Sciatic nerve (tissue), 2 donors: Measurements from ENCODE around the gene ZNF585A. TPM values are rescaled to one million over a fixed set of nuclear protein-coding genes. Genes with fewer than 3 reads are reported as not detected.
A peak's percentile ranks its signal among the peaks of the same experiment; 100 is the strongest.
"Not testable (repeated sequence)": the region's sequence is repeated elsewhere in the genome, so short reads cannot be mapped to it uniquely, and the experiment has no call there.

Experiments used
- ATAC-seq: fragments of 200-7000 bp; cut with Tn5 transposase; one replicate; pipeline ENCODE4 v1.9.1; 2020; ENCODE audit warnings: mild to moderate bottlenecking, moderate library complexity
- DNase-seq: peaks from one replicate; pipeline ENCODE4 v3.0.0-alpha.2; 2020; ENCODE audit warnings: low spot score
- intact Hi-C: fragments of 100-400 bp; cut with DNase I; formaldehyde crosslinking; loops from one replicate; pipeline ENCODE4 v1.14.2; 2022
- total RNA-seq: library from RNA; stranded (reverse); fragmentation: NEBNext Ultra II Directional; extraction: Animal tissue kit (Norgen Biotek cat#: 25700); gene quantifications from one replicate; pipeline ENCODE4 v1.2.1, GENCODE V29; 2021
- donor health status: DM: no; HTN: no; CAD: no.
- donor health status: DM: no; HTN: no; CAD: no.

The ZNF585A gene
- total RNA-seq, result 16.2 TPM

GRCh38 chr19:37172368-37173366 lies at the start of gene ZNF585A:
Gene ZNF585A (minus strand): TSS chr19:37172695. CDS start chr19:37169910, 2,785 bp downstream.
- ATAC-seq, result peak; percentile 100

DNA sequence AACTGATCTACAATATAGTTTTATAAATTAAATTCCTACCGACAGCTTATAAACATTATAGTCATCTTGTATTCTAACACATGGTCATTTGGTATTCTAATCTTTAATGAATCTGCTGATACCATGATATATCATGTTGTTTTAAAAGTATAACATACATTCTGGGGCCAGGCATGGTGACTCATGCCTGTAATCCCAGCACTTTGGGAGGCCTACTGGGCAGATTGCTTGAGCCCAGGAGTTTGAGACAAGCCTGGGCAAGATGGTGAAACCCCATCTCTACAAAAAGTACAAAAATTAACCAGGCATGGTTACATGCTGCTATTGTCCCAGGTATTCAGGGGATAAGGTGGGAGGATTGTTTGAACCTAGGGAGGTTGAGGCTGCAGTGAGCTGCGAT lies 48.6 kb upstream of the ZNF585A start:
- intact Hi-C loops, result no loop called here
- ATAC-seq (no peak), DNase-seq (no peak)

More at GRCh38 chr19:37172368-37173366, at the start of gene ZNF585A:
- intact Hi-C loops, result no loop called here
- peak; percentile 91 for DNase-seq

DNA sequence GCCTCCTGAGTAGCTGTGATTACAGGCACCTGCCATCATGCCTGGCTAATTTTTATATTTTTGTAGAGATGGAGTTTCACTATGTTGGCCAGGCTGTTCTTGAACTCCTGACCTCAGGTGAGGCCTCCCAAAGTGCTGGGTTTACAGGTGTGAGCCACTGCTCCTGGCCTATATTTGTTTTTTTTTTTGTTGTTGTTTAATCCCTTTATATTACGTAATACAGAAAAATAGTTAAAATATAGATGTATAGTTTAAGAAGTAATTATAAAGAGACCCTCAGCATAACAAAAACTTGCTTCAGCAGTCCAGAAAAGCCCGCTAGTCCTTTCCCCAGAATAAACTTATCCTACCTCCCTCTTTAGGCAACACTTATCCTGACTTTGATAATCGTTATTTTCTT lies 47.9 kb upstream of the ZNF585A start:
- DNase-seq, result no peak
- intact Hi-C loops, result no loop called here
- no peak for ATAC-seq

DNA sequence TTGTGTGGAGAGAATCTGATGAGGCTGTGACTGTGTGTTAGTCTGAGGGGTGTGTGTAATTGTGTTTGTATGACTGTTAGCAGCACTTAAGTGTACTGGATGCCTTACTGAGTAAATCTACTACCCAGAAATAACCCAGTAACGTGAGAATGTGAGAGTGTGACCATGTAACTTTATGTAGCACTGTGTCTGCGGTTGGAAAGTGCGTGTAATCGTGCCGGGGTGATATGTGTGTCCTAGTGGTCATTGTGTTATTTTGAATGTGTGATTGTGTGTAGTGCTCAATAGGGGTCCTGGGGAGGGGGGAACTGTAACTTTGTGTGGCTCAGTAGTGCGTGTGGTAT lies 46.1 kb upstream of the ZNF585A start:
- DNase-seq, result no peak
- intact Hi-C loops, result no loop called here
- peak; percentile 4 for ATAC-seq

DNA sequence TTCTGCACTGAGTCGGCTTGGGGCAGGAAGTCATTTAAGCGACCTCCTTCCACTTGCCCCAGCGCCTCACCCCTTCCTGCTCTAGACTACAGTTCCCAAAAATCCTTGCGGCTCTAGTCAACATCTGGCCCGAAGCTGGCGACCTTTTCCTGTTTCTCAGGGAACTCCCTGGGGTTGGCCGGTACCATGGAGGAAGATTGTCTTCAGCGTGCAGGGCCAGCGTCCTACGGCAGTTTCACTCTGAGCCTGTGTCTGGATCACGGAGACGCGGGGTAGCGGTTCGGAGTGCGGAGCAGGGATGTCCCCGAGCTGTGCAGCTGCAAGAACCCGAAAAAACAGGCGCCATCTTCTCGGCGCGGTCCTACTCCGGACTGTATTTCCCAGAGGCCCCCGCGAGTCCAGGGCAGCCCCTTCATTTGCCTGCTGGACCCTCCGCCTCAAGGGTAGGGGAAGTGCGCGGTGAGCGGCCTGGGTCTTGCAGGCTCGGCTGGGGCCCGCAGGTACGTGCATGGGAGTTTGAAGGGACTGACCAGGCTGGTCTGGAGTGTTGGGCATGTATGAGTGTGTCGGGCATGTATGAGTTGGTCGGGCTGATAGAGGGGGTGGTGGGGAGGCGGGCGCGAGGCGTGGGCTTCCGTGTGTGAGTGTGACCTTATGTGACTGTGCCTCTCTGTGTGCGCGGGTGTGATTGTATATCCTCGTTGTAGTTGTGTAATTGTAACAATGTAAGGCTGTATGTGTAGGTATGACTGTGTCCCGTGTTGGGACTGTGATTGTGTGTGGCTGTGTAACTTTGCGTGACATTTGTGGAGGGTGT lies 45.5 kb upstream of the ZNF585A start, which contains the start of gene ZNF383:
Gene ZNF383, plus strand, starts transcription at position 440 of the 817 bp plus-strand sequence. CDS start 12,240 bp downstream, outside the sequence.
- intact Hi-C loops, result no loop called here

GRCh38 chr19:37217480-37217774 lies 44.9 kb upstream of the ZNF585A start:
- intact Hi-C loops, result no loop called here
- no peak for ATAC-seq
- DNase-seq, result no peak

More for the DNA sequence above, 45.5 kb upstream of the ZNF585A start, which contains the start of gene ZNF383:
- DNase-seq (peak; percentile 88), ATAC-seq (peak; percentile 98)

DNA sequence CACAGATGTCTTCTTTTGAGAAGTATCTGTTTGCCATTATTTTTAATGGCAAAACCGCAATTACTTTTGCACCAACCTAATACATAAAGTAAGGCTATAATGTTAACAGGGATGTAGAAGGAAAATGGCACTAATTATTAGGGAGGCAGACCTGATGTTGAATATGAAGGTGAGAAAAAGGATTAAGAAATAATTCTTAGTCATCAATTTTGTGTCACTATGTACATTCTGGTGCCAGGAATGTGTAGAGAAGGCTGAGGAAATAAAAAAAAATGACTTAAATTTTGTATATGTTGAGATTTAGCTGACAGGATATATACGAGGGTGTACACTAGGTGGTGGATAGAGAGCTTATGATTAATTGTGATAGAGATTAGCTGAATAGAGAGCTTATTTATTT lies 25.3 kb upstream of the ZNF585A start:
- DNase-seq (no peak), ATAC-seq (no peak)
- intact Hi-C loops, result no loop called here

DNA sequence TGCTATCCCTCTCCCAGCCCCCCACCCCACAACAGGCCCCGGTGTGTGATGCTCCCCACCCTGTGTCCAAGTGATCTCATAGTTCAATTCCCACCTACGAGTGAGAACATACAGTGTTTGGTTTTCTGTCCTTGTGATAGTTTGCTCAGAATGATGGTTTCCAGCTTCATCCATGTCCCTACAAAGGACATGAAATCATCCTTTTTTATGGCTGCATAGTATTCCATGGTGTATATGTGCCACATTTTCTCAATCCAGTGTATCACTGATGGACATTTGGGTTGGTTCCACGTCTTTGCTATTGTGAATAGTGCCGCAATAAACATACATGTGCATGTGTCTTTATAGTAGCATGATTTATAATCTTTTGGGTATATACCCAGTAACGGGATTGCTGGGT lies 24.6 kb upstream of the ZNF585A start:
- ATAC-seq, intact Hi-C loops, DNase-seq: not testable (repeated sequence)

DNA sequence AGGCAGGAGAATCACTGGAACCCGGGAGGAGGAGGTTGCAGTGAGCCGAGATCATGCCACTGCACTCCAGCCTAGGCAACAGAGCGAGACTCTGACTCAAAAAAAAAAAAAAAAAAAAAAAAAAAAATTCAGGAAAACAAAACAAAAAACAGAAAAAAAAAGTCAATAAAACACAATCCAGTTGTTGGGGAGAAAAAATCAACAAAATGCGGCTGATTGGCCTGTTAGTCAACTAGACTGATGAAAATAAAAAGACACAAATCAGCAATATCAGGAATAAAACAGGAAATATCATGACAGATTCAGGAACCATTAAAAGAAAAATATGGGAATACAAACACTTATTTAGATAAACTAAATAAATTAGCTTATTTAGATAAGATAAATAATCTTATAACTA lies 22.8 kb upstream of the ZNF585A start:
- intact Hi-C loops, ATAC-seq, DNase-seq: not testable (repeated sequence)

DNA sequence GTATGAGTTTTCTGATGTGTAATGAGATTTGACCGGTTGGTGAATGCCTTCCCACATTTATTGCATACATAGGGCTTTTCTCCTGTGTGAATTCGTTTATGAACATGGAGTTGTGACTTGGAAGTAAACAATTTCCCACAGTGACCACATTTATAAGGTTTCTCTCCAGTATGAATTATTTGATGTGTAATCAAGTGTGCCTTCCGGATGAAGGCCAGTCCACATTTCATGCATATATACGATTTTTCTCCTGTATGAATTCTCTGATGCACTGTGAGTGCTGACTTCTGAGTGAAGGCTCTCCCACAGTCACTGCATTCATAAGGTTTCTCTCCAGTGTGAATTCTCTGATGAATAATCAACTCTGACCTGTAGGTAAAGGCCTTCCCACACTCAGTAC lies 13.6 kb upstream of the ZNF585A start:
- intact Hi-C loops, ATAC-seq, DNase-seq: not testable (repeated sequence)

GRCh38 chr19:37165635-37166034 lies 6.9 kb downstream of the ZNF585A start:
- intact Hi-C loops, result no loop called here
- DNase-seq, result no peak
- ATAC-seq, result no peak

GRCh38 chr19:37160153-37160552 lies 12.3 kb downstream of the ZNF585A start:
- DNase-seq (no peak), ATAC-seq (no peak)
- intact Hi-C loops, result no loop called here

- ATAC-seq, result no peak
- no peak for DNase-seq
- intact Hi-C loops, result no loop called here
Observed at GRCh38 chr19:37148214-37148613, 24.3 kb downstream of the ZNF585A start.

- intact Hi-C loops, result no loop called here
- ATAC-seq (no peak), DNase-seq (no peak)
Observed at GRCh38 chr19:37136111-37136510, 36.4 kb downstream of the ZNF585A start.

DNA sequence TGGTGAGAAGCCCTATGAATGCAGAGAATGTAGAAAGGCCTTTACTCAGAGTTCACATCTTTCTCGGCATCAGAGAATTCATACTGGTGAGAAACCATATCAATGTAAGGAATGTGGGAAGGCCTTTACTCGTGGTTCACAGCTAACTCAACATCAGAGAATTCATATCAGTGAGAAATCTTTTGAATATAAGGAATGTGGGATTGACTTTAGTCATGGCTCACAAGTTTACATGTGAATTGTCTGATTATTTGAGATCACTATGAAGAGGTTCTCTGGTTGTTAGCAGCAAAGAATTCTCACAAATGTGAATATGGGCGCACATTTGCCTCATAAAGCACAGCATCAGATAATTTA lies 43.7 kb downstream of the ZNF585A start:
- intact Hi-C loops, result no loop called here
- ATAC-seq (no peak), DNase-seq (no peak)

GRCh38 chr19:37127999-37128820 lies 44.3 kb downstream of the ZNF585A start:
- intact Hi-C loops, result no loop called here
- ATAC-seq, result no peak
- DNase-seq, result no peak

GRCh38 chr19:37122093-37122492 lies 50.4 kb downstream of the ZNF585A start:
- ATAC-seq, DNase-seq, intact Hi-C loops: not testable (repeated sequence)

DNA sequence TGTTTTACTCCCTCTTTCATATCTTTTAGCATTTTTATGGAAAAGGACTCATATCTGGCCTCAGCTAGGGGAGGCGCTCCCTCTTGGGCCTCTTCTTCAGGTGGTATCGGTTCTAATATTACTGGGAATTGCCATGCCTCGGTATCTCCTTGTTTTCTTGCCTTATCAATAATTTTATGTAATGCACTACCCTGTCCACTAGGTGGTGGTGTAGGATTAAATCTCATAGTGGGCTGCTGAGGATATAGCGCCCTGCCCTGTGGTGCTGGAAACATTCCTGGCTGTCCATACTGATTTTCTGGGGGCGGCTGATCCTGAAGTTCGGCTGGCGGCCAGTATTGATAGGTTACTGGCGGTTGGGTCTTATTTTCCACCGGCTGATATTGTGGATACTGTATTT lies 58.5 kb downstream of the ZNF585A start:
- intact Hi-C loops, result no loop called here
- ATAC-seq, result no peak
- DNase-seq, result no peak

DNA sequence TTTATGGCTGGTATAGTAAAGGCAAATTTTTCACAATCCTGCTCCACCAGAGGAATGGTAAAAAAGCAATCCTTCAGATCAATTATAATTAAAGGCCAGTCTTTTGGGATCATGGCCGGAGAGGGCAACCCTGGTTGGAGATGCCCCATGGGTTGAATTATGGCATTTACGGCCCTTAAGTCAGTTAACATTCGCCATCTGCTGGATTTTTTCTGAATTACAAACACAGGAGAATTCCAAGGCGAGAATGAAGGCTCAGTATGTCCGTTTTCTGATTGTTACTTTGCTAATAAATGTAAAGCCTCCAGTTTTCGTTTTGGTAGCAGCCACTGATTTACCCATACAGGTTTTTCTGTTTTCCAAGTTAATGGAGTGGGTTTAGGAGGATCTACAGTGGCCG lies 60.7 kb downstream of the ZNF585A start:
- DNase-seq, ATAC-seq, intact Hi-C loops: not testable (repeated sequence)
